GM23338 (cell line): Measurements from ENCODE around the gene ETFBKMT. TPM values are rescaled to one million over a fixed set of nuclear protein-coding genes. Genes with fewer than 3 reads are reported as not detected.

ENCODE experiments used
- ATAC-seq: fragments of 200-7000 bp; cut with Tn5 transposase; 3 replicates; pipeline ENCODE4 v1.9.1; 2020
- DNase-seq: peaks from one replicate; pipeline ENCODE4 v3.0.0-alpha.2; 2015; ENCODE audit warnings: low spot score
- H2AFZ ChIP-seq: fragments of 200-600 bp; sonication (generic); 2 replicates; pipeline ENCODE4 v1.8.0; 2016; ENCODE audit warnings: antibody characterized with exemption, mild to moderate bottlenecking, moderate library complexity
- H3F3A ChIP-seq: fragments of 200-600 bp; sonication (generic); replicated peaks from 2 replicates; pipeline ENCODE4 v1.8.0; 2017; ENCODE audit warnings: antibody characterized with exemption, mixed run types, low read depth
- H3K27ac ChIP-seq: fragments of 200-600 bp; sonication (generic); 2 replicates; pipeline ENCODE4 v1.6.1; 2016; ENCODE audit warnings: low read depth
- H3K27me3 ChIP-seq: fragments of 200-600 bp; sonication (generic); 2 replicates; pipeline ENCODE4 v1.8.0; 2016; ENCODE audit warnings: mild to moderate bottlenecking, mixed run types, moderate library complexity; ENCODE audit not compliant: insufficient read depth
- H3K36me3 ChIP-seq: fragments of 200-600 bp; sonication (generic); 2 replicates; pipeline ENCODE4 v1.8.0; 2016; ENCODE audit warnings: mild to moderate bottlenecking; ENCODE audit not compliant: insufficient read depth
- H3K4me1 ChIP-seq: fragments of 200-600 bp; sonication (generic); 2 replicates; pipeline ENCODE4 v1.8.0; 2016; ENCODE audit warnings: mild to moderate bottlenecking, moderate library complexity; ENCODE audit not compliant: insufficient read depth
- H3K4me2 ChIP-seq: fragments of 200-600 bp; sonication (generic); 2 replicates; pipeline ENCODE4 v1.7.1; 2017; ENCODE audit warnings: mixed run types
- H3K4me3 ChIP-seq: fragments of 200-600 bp; sonication (generic); 2 replicates; pipeline ENCODE4 v1.6.1; 2016; ENCODE audit warnings: mixed run types
- H3K79me2 ChIP-seq: fragments of 200-600 bp; sonication (generic); replicated peaks from 2 replicates; pipeline ENCODE4 v1.8.0; 2017; ENCODE audit warnings: mild to moderate bottlenecking; ENCODE audit not compliant: insufficient read depth
- H3K9me2 ChIP-seq: fragments of 200-600 bp; sonication (generic); 2 replicates; pipeline ENCODE4 v1.8.0; 2017; ENCODE audit not compliant: insufficient read depth
- H4K20me1 ChIP-seq: fragments of 200-600 bp; sonication (generic); replicated peaks from 2 replicates; pipeline ENCODE4 v1.8.0; 2017; ENCODE audit warnings: mild to moderate bottlenecking; ENCODE audit not compliant: insufficient read depth
- H3K27ac Mint-ChIP-seq: 2 replicates; pipeline ENCODE4 v1.8.0; 2020; ENCODE audit warnings: inconsistent platforms, mild to moderate bottlenecking, moderate library complexity, mixed read lengths
- H3K27me3 Mint-ChIP-seq: 3 replicates; pipeline ENCODE4 v1.8.0; 2022; ENCODE audit warnings: low read depth, mild to moderate bottlenecking, moderate library complexity, mixed read lengths, inconsistent platforms; ENCODE audit not compliant: insufficient read depth, poor library complexity
- H3K36me3 Mint-ChIP-seq: 3 replicates; pipeline ENCODE4 v1.8.0; 2021; ENCODE audit warnings: low read depth, mild to moderate bottlenecking, inconsistent platforms, moderate library complexity, mixed read lengths
- H3K4me1 Mint-ChIP-seq: 3 replicates; pipeline ENCODE4 v1.8.0; 2020; ENCODE audit warnings: mild to moderate bottlenecking, inconsistent platforms, mixed read lengths
- H3K4me3 Mint-ChIP-seq: 3 replicates; pipeline ENCODE4 v1.8.0; 2021; ENCODE audit warnings: moderate library complexity, mild to moderate bottlenecking, inconsistent platforms, mixed read lengths
- H3K9me3 Mint-ChIP-seq: 3 replicates; pipeline ENCODE4 v1.8.0; 2020; ENCODE audit warnings: moderate library complexity, mild to moderate bottlenecking, inconsistent platforms, mixed read lengths
- CREB1 ChIP-seq: fragments of 250-450 bp; sonication (Bioruptor Pico); IDR thresholded peaks from 2 replicates; pipeline ENCODE4 v1.5.0; 2020; ENCODE audit warnings: low read depth, mild to moderate bottlenecking, moderate library complexity
- JUNB ChIP-seq: IDR thresholded peaks from one replicate; pipeline ENCODE4 v1.6.1; 2016; ENCODE audit warnings: antibody characterized with exemption; ENCODE audit not compliant: unreplicated experiment
- NANOG ChIP-seq: IDR thresholded peaks from 2 replicates; pipeline ENCODE4 v1.6.1; 2016; ENCODE audit warnings: antibody characterized with exemption, borderline replicate concordance
- ZNF331 ChIP-seq: fragments of 250-450 bp; sonication (Bioruptor Pico); IDR thresholded peaks from 2 replicates; pipeline ENCODE4 v1.5.0; 2020; ENCODE audit warnings: low read depth, mild to moderate bottlenecking, moderate library complexity
- ZNF462 ChIP-seq: fragments of 250-450 bp; sonication (Bioruptor Pico); IDR thresholded peaks from 2 replicates; pipeline ENCODE4 v1.5.0; 2020; ENCODE audit warnings: mild to moderate bottlenecking, moderate library complexity
- polyA plus RNA-seq: library from polyadenylated mRNA; unstranded; fragments of >200 nt; fragmentation: Nextera tagmentation; extraction: Ambion mirVana; gene quantifications from 2 replicates; pipeline ENCODE4 v1.2.1, GENCODE V29; 2016
- total RNA-seq: library from RNA; depleted of rRNA; stranded (reverse); fragments of >200 nt; shearing (Covaris generic); gene quantifications from 2 replicates; pipeline ENCODE4 v1.2.3, GENCODE V29; 2014

ETFBKMT gene
- total and polyA plus RNA-seq, 2 experiments from 2014 or later: 0.79 to 3.2 TPM

GRCh38 chr12:31645924-31646323 is 13.6 kb upstream of the ETFBKMT start (continued):
- TF ChIP-seq ZNF462 (CRISPR knock-in tag) (no peak), NANOG (no peak), JUNB (no peak), CREB1 (CRISPR knock-in tag) (no peak)

- H3K4me3 Mint-ChIP-seq: no peak overlapping the region
- no peak for ATAC-seq
- H3K27ac ChIP-seq: no peak overlapping the region
- no peaks in the 10 kb centered on the region for H3K79me2 ChIP-seq
- no peaks in the 10 kb centered on the region for H3K36me3 ChIP-seq
- H3K4me1 Mint-ChIP-seq: 0 out of 3 replicates have a peak, but pooled peaks cover 3% of the 10 kb centered on the region
- H3K4me2 ChIP-seq: no peak overlapping the region
- H2AFZ ChIP-seq: no peak overlapping the region; the same call in 1 of the 2 replicates
- H4K20me1 ChIP-seq: no peaks in the 10 kb centered on the region
- no peaks in the 10 kb centered on the region for H3K9me2 ChIP-seq
- H3K36me3 Mint-ChIP-seq: no peaks in the 10 kb centered on the region
- no peaks in the 10 kb centered on the region; the same call in 1 of the 2 replicates for H3K4me1 ChIP-seq
- H3K4me3 ChIP-seq: no peak overlapping the region
- H3F3A ChIP-seq: no peaks in the 10 kb centered on the region
- TF ChIP-seq ZNF331 (no peak), ZNF462 (CRISPR knock-in tag) (no peak)
- peaks cover 5% of the 10 kb centered on the region for H3K27me3 Mint-ChIP-seq
- no peak for DNase-seq
- H3K27ac Mint-ChIP-seq: no peak overlapping the region
- H3K27me3 ChIP-seq: no peaks in the 10 kb centered on the region
- H3K9me3 Mint-ChIP-seq: no peaks in the 10 kb centered on the region; the same call in 2 of the 3 replicates
These were observed 12.4 kb upstream of the ETFBKMT start for GRCh38 chr12:31647086-31647491.
